Uterus (tissue), 2 donors: ENCODE results near the gene ACADVL.
"Not testable (repeated sequence)": the region's sequence is repeated elsewhere in the genome, so short reads cannot be mapped to it uniquely, and the experiment has no call there.

Source experiments
- CTCF ChIP-seq, 4 experiments: fragments of 200-600 bp in 2 of 4; fragments of 450-650 bp in 2 of 4; sonication (generic) in 2 of 4; IDR thresholded peaks; one replicate each; pipeline ENCODE4 v1.5.1; 2016 to 2019; ENCODE audit warnings: antibody characterized with exemption in 4 of 4, mild to moderate bottlenecking in 2 of 4, moderate library complexity in 1 of 4
- POLR2A ChIP-seq, 2 donors: fragments of 450-650 bp; IDR thresholded peaks; one replicate each; pipeline ENCODE4 v1.6.1; 2016; ENCODE audit warnings: antibody characterized with exemption in 2 of 2, mild to moderate bottlenecking in 1 of 2, moderate library complexity in 1 of 2

- TF ChIP-seq CTCF, POLR2A (IDR thresholded peaks at IDR 0.05): not testable (repeated sequence)
Measured at GRCh38 chr17:7182101-7182500, 37.6 kb upstream of the ACADVL start.
